ENCODE data around the gene BMPR1B.

DNA sequence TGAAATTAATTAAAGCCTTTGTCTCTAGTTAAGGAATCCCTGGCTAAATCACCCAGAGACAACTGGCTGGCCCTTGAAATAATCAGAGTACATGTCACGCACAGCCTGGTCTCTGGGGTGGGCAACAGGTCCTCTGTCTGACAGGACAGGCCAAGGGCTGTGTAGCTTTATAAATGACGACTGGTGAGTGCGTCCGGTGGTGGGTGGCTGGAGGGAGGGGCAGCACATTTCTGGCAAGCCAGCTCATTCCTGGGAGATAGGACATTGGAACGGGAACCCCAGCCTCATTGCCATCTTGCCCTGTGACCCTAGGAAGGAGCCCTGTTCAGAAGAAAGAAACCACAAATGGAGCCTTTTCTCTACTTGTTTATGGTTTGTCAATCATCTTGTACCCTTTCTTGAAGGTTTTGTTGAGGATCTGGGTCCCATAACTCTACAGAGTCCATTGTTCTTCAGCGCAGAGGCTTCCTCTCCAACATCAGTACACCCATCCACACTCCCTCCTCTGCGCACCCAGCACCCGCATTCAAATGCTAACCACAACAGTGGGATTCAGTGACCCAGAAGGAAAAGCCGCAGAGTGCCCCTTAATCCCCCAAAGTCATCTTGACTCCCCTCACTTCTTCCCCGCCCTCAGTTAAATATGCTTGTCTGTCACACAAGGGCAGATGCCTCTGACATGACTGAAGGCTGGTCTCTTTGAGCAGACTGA lies 422.9 kb downstream of the BMPR1B start:
- TF ChIP-seq POLR2A (IDR thresholded peaks at IDR 0.05): no peak
- TF ChIP-seq, protein P1, sequence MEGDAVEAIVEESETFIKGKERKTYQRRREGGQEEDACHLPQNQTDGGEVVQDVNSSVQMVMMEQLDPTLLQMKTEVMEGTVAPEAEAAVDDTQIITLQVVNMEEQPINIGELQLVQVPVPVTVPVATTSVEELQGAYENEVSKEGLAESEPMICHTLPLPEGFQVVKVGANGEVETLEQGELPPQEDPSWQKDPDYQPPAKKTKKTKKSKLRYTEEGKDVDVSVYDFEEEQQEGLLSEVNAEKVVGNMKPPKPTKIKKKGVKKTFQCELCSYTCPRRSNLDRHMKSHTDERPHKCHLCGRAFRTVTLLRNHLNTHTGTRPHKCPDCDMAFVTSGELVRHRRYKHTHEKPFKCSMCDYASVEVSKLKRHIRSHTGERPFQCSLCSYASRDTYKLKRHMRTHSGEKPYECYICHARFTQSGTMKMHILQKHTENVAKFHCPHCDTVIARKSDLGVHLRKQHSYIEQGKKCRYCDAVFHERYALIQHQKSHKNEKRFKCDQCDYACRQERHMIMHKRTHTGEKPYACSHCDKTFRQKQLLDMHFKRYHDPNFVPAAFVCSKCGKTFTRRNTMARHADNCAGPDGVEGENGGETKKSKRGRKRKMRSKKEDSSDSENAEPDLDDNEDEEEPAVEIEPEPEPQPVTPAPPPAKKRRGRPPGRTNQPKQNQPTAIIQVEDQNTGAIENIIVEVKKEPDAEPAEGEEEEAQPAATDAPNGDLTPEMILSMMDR (IDR thresholded peaks at IDR 0.05): no peak
- no peak for TF ChIP-seq EP300 (IDR thresholded peaks at IDR 0.05)

Measured in ovary (tissue), 3 donors.